Stimulated activated CD4-positive, alpha-beta T cell treated with anti-CD3 and anti-CD28 coated beads, Interleukin-1b, Interleukin-23, amount 100 ng/mL, for 48 hours (primary cell): ENCODE data around the gene PTPRN2.
"Not testable (repeated sequence)": the region's sequence is repeated elsewhere in the genome, so short reads cannot be mapped to it uniquely, and the experiment has no call there.

Experiments used
- DNase-seq: peaks from one replicate; pipeline ENCODE4 v3.0.0-alpha.2; 2020

PTPRN2 gene

GRCh38 chr7:157704365-157704764 lies 883.3 kb downstream of the PTPRN2 start:
- no peak for DNase-seq

- no peak for DNase-seq
Observed at GRCh38 chr7:157703534-157704195, 884.0 kb downstream of the PTPRN2 start.

- DNase-seq = no peak
Observed at GRCh38 chr7:157703131-157703530, 884.5 kb downstream of the PTPRN2 start.

GRCh38 chr7:157702311-157703023 lies 885.2 kb downstream of the PTPRN2 start:
- no peak for DNase-seq

GRCh38 chr7:157701395-157702180 lies 886.0 kb downstream of the PTPRN2 start:
- not testable (repeated sequence) for DNase-seq

GRCh38 chr7:157700231-157701005 lies 887.2 kb downstream of the PTPRN2 start:
- no peak for DNase-seq

GRCh38 chr7:157699357-157700013 lies 888.1 kb downstream of the PTPRN2 start:
- no peak for DNase-seq

GRCh38 chr7:157697287-157697686 lies 890.3 kb downstream of the PTPRN2 start:
- not testable (repeated sequence) for DNase-seq

- not testable (repeated sequence) for DNase-seq
Observed at GRCh38 chr7:157695609-157696008, 892.0 kb downstream of the PTPRN2 start.

GRCh38 chr7:157694376-157694665 lies 893.3 kb downstream of the PTPRN2 start:
- no peak for DNase-seq

- no peak for DNase-seq
Observed at GRCh38 chr7:157693521-157694375, 893.9 kb downstream of the PTPRN2 start.

- DNase-seq = no peak
Observed at GRCh38 chr7:157693071-157693520, 894.5 kb downstream of the PTPRN2 start.

- DNase-seq = no peak
Observed at GRCh38 chr7:157692460-157693011, 895.1 kb downstream of the PTPRN2 start.

GRCh38 chr7:157691586-157692459 lies 895.8 kb downstream of the PTPRN2 start:
- DNase-seq = no peak

- no peak for DNase-seq
Observed at GRCh38 chr7:157690833-157691585, 896.6 kb downstream of the PTPRN2 start.

- no peak for DNase-seq
Observed at GRCh38 chr7:157690058-157690832, 897.4 kb downstream of the PTPRN2 start.

GRCh38 chr7:157689269-157690057 lies 898.2 kb downstream of the PTPRN2 start:
- DNase-seq = no peak
